Activated gamma-delta T cell treated with Interleukin-2 at 50 U/mL for 16 hours (primary cell): ENCODE measurements around the gene NUCKS1.

Experiments used
- DNase-seq: peaks from one replicate; pipeline ENCODE4 v3.0.0-alpha.2; 2020

NUCKS1 gene

GRCh38 chr1:205666372-205667166 lies 83.4 kb downstream of the NUCKS1 start:
- no peak for DNase-seq

GRCh38 chr1:205665201-205666045 lies 84.6 kb downstream of the NUCKS1 start:
- DNase-seq = no peak

- DNase-seq = no peak
These were observed 85.5 kb downstream of the NUCKS1 start for GRCh38 chr1:205664399-205665017.

GRCh38 chr1:205663286-205663936 lies 86.6 kb downstream of the NUCKS1 start:
- no peak for DNase-seq
